Activated T-helper 1 cell treated with anti-CD3 and anti-CD28 coated beads, Interleukin-2, amount 50 U/mL, for 16 hours (primary cell): Measurements from ENCODE around the gene KRTAP12-1.
"Not testable (repeated sequence)": the region's sequence is repeated elsewhere in the genome, so short reads cannot be mapped to it uniquely, and the experiment has no call there.

ENCODE experiments used
- DNase-seq, 2 donors: peaks; one replicate each; pipeline ENCODE4 v3.0.0-alpha.2; 2020; ENCODE audit warnings: low read depth in 1 of 2, low spot score in 1 of 2

The KRTAP12-1 gene

DNA sequence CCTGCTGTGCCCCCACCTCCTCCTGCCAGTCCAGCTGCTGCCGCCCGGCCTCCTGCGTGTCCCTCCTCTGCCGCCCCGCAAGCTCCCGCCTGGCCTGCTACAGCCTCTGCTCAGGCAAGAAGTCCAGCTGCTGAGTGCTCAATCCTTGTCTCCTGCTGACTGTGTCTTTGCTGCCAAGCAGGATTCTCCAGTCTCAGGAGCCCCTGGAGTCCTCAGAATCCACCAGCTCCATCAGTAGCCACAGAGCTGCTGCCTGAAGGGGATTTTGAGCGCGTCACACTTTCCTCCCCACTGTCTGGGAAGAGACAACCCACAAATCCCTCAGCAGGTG lies 34.8 kb downstream of the KRTAP12-1 start:
- DNase-seq: no peak

DNA sequence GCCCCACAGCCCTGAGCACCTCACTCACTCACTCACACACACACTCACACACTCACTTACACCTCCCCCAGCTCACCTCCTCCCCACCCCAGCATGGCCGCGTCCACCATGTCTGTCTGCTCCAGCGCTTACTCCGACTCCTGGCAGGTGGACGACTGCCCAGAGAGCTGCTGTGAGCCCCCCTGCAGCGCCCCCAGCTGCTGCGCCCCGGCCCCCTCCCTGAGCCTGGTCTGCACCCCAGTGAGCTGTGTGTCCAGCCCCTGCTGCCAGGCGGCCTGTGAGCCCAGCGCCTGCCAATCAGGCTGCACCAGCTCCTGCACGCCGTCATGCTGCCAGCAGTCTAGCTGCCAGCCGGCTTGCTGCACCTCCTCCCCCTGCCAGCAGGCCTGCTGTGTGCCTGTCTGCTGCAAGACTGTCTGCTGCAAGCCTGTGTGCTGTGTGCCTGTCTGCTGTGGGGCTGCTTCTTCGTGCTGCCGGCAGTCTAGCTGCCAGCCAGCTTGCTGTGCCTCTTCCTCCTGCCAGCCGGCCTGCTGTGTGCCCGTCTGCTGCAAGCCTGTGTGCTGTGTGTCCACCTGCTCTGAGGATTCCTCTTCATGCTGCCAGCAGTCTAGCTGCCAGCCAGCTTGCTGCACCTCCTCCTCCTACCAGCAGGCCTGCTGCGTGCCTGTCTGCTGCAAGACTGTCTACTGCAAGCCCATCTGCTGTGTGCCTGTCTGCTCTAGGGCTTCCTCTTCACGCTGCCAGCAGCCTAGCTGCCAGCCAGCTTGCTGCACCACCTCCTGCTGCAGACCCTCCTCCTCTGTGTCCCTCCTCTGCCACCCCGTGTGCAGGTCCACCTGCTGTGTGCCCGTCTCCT lies 35.4 kb downstream of the KRTAP12-1 start, which contains the start of gene KRTAP10-11:
Gene KRTAP10-11, plus strand, starts transcription at position 49 of the 856 bp plus-strand sequence. Its CDS starts 45 bp downstream, at position 94.
- DNase-seq: not testable (repeated sequence)

DNA sequence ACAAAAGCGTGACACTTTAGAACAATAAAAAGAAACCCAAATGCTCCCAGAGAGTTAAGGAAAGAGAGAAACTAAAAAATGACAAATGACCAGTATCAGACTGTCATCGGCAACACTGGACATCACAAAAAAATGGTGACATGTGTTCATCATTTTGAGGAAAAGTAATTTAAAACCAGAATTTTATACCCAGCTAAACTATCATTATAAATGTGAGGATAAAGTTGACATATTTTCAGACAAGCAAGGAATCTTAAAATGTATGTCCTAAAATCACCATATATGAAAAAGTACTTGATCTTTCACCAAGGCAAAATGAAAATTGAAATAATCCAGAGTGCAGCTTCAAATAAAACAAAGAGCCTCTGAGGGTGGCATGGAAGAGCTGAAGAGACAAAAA lies 37.1 kb downstream of the KRTAP12-1 start:
- DNase-seq: no peak

DNA sequence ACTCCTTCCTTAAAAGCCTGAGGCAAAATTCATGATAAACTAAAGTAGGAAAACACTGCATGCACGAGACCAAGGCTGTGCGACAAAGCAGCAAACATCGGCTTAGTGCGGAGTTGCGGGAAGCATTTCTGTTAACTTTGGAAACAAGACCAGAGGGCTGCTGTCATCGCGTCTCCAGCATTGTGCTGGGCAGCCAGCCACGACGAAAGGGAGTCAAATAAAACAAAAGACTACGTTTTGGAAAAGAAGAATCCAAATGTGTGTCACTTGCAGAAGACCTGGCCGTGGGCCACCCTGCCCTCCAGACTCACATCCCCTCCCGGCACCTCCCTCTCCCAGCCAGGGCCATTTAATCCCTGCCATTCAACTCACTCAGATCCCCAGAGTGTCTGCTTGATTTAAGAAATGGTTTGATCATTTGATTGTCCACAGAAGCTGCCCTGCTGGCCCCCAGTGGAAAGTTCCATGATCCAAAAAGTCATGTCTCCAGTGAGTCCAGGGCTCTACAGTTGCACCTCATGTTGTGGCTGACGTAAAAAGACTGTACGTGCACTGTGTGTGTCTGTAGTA lies 38.1 kb downstream of the KRTAP12-1 start:
- DNase-seq: no peak

DNA sequence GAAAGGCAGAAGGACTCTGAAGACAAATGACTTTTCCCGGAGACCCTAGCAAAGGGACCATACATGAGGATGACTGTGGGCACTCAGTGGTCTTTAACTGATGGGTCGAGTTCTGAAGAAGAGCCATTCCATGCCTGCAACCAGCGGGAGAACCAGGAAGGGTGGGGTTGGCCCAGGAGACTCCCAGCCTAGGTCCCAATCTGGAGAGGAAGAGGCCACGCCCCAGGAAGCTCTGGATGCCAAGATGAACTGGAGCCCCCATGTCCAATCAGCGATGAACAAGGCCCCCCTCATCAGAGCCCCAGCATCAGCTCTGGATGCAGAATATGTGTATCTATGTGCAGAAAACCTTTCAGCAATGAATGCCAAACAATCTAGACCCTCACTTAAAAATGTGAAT lies 41.2 kb downstream of the KRTAP12-1 start:
- no peak for DNase-seq

DNA sequence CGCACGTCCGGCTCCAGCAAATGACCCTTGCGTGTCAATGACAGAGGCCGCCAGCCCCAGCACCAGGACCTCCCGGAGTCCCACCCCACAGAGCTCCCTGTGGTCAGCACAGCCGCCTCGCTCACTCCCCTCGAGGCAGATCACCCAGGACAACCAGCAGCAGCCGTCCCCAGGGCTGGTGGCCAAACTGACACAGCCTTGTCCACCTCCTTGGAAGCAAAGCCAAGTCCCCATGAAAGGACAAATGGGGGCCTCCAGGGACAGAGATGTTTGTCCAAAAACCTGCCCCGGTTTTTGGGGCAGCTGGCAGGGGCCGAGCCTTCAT lies 42.7 kb downstream of the KRTAP12-1 start:
- DNase-seq: no peak

DNA sequence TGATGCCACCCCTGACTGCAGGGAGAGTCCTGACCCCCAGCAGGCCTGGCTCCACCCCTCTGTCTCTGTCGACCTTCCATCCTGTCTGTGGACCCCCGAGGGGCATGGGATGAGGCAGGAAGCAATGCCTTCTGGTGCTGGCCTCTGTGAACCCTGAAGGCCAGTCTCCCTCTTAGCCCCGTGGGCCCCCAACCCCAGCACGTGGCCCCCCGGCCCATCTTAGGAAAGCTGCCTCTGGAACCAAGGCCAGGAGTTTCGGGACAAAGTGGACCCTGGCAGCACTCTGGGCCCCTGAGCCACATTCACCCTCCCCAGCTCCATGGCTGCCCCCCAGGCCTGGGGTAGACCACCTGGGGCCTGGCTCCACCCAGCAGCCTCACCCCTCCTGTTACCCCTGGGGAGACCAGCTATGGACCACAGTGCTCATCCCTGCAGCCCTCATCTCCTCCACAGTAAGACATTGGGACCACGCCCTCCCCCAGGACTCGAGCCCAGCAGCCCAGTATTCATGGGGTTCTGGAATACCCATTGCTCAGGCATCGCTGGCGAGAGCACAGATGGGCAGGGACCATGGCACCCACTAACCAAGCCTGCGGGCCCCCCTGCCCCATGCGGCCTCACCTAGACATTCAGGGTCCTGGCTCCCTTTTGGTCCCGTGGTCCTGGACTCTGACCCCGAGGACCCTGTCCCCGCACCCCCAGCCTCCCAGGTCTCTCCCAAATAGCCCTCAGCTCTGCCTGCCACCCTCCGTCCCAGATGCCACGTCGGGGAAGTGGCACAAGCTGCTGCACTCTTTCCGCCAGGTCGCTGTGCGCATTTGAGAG lies 43.2 kb downstream of the KRTAP12-1 start:
- not testable (repeated sequence) for DNase-seq

DNA sequence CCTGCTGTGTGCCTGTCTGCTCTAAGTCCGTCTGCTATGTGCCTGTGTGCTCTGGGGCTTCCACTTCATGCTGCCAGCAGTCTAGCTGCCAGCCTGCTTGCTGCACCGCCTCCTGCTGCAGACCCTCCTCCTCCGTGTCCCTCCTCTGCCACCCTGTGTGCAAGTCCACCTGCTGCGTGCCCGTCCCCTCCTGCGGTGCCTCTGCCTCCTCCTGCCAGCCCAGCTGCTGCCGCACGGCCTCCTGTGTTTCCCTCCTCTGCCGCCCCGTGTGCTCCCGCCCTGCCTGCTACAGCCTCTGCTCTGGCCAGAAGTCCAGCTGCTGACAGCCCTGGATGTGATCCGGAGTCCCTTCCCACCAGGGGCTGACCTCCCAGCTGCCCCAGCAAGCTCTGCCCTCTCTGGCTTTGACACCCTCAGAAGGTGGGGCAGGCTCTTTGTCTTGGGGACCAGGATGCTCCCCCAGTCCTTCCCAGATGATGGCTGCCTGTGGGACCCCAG lies 44.1 kb downstream of the KRTAP12-1 start:
- DNase-seq: not testable (repeated sequence)

DNA sequence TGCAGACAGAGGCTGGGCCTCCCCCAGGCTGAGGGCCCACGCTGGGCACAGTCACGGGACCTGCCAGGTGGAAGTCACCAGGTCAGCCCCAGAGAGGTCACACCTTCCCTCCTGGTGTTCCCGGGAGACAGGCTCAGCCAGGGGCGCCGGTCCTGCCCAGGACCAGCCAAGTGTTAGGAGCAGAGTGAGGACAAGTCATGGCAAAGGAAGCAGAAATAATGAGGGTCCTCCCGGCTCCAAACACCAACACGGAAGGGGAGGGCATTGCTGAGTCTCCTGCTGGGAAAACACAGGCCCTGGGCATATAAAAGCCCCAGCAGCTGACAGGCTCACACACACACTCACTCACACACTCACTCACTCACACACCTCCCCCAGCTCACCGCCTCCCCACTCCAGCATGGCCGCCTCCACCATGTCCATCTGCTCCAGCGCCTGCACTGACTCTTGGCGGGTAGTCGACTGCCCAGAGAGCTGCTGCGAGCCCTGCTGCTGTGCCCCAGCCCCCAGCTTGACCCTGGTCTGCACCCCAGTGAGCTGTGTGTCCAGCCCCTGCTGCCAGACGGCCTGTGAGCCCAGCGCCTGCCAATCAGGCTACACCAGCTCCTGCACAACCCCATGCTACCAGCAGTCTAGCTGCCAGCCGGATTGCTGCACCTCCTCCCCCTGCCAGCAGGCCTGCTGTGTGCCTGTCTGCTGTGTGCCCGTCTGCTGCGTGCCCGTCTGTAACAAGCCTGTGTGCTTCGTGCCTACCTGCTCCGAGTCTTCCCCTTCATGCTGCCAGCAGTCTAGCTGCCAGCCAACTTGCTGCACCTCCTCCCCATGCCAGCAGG lies 44.7 kb downstream of the KRTAP12-1 start, which contains the start of gene KRTAP10-10:
Gene KRTAP10-10, plus strand, starts transcription at position 339 of the 833 bp plus-strand sequence. Its CDS starts 62 bp downstream, at position 401.
- DNase-seq: no peak

DNA sequence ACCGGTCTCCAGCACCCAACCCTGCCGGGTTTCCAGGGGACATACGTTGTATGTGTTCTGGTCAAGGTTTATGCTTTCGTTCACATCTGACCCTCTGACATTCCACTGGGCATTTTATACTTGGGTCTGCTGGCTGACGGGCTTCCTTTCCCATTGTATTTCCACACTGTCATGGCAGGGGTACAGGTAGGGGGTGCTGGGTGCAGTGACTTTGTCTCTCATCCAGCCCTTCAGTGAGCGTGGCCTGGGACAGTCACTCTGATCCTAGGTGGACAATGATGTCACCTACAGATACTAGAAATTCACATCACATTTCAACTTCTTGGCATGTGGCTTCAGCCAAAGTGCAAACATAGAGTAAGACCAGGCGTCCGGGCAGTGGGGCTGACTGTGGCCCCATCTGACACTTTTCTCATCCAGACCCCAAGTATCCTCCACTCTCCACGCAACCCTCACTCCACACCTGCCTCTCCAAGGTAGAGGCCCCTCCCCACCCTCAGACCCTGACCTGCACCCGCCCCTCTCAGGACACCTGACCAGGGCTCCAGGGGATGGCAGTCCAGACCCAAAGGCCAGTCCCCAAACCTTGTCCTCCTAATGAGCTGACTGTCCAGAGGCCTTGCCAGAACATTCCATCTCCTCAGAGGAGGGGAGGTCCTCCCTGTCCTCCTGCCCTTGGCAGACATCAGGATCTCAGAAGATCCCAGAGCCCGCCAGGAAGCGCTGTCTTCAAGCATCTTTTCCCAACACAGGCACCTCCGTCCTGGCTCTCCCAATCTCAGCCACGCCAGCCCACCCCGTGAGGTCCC lies 45.5 kb downstream of the KRTAP12-1 start:
- DNase-seq: no peak

DNA sequence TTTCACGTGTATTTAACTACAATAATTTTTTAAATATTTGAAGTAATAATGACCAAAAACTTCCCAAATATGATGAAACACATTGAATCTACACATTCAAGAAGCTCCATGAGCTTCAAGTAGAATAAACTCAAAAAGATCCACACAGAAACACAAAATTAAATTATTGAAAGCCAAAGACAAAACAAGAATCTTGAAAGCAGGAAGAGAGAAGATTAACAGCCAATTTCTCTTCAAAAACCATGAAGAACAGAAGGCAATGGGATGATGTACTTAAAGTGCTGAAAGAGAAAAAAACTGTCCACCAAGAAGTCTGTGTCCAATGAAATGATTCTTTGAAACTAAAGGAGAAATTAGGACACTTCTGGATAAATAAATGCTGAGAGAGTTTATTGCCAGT lies 49.9 kb downstream of the KRTAP12-1 start:
- DNase-seq: no peak
